Measurements from ENCODE around the gene ITGB1. TPM values are rescaled to one million over a fixed set of nuclear protein-coding genes. Genes with fewer than 3 reads are reported as not detected.
A peak's percentile ranks its signal among the peaks of the same experiment; 100 is the strongest.

ITGB1 gene
- polyA plus RNA-seq, 1 of the 3 experiments (the other 2 are of a cell fraction), result 666 TPM

DNA sequence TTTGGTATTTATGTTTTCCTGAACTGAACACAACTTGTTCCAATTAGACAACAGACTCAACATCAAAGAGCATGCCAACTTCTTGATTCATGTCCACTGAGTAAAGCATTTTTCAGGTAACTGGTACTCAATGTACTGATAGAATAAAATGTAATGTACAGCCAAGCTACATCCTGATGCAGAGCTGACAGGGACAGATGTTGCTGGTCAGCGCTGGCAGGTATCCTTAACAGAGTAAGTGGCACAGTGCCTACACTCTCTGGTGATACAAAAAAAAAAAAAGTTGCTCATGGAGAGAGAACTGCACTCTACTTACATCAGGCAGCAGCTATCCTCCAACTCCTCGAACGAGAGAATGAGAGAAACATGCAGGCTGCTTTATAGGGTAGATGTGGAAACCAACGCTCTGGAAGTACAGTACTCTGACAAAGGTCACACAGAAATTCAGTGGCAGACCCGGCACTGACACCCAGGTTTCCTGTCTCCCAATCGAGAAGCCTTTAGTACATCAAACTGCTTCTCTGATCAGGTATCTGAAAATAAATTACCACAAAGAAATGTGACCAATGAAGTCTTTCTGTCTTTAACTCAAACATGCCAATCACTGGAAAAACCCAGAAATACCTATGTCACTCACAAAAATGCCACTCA, 4.6 kb downstream of the ITGB1 start:
- peak overlapping the region in 1 of 2 experiments; percentile 4; a peak in 1 of 4 replicates for H3K4me3 ChIP-seq (ENCODE audit: low read depth in 2 of 2, low read length in 1 of 2)
- no peak overlapping the region for H3K9ac ChIP-seq
- no peaks in the 10 kb centered on the region for H3K27me3 ChIP-seq (ENCODE audit: insufficient read depth)
- H3K9me3 ChIP-seq, result no peaks in the 10 kb centered on the region
- TF ChIP-seq GABPA (IDR thresholded peaks at IDR 0.05; ENCODE audit: low read depth) (no peak), SIN3A (IDR thresholded peaks at IDR 0.05; ENCODE audit: borderline replicate concordance, low read depth, low read length) (no peak), TEAD4 (IDR thresholded peaks at IDR 0.05; ENCODE audit: borderline replicate concordance, insufficient read depth) (no peak), MEF2A (IDR thresholded peaks at IDR 0.05; ENCODE audit: borderline replicate concordance, low read depth) (no peak), FOXJ3 (CRISPR knock-in tag; IDR thresholded peaks at IDR 0.05) (no peak)
- TF ChIP-seq, protein P1, sequence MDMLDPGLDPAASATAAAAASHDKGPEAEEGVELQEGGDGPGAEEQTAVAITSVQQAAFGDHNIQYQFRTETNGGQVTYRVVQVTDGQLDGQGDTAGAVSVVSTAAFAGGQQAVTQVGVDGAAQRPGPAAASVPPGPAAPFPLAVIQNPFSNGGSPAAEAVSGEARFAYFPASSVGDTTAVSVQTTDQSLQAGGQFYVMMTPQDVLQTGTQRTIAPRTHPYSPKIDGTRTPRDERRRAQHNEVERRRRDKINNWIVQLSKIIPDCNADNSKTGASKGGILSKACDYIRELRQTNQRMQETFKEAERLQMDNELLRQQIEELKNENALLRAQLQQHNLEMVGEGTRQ (IDR thresholded peaks at IDR 0.05; ENCODE audit: borderline replicate concordance, low read depth, low read length), result no peak
- TF ChIP-seq, protein P2, sequence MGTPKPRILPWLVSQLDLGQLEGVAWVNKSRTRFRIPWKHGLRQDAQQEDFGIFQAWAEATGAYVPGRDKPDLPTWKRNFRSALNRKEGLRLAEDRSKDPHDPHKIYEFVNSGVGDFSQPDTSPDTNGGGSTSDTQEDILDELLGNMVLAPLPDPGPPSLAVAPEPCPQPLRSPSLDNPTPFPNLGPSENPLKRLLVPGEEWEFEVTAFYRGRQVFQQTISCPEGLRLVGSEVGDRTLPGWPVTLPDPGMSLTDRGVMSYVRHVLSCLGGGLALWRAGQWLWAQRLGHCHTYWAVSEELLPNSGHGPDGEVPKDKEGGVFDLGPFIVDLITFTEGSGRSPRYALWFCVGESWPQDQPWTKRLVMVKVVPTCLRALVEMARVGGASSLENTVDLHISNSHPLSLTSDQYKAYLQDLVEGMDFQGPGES (IDR thresholded peaks at IDR 0.05; ENCODE audit: low read depth, low read length), result no peak
- TF ChIP-seq, protein P3, sequence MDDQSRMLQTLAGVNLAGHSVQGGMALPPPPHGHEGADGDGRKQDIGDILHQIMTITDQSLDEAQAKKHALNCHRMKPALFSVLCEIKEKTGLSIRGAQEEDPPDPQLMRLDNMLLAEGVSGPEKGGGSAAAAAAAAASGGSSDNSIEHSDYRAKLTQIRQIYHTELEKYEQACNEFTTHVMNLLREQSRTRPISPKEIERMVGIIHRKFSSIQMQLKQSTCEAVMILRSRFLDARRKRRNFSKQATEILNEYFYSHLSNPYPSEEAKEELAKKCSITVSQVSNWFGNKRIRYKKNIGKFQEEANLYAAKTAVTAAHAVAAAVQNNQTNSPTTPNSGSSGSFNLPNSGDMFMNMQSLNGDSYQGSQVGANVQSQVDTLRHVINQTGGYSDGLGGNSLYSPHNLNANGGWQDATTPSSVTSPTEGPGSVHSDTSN (IDR thresholded peaks at IDR 0.05), result 0 out of 2 replicates have a peak, but pooled peaks have one; percentile 8
- TF ChIP-seq, protein P4, sequence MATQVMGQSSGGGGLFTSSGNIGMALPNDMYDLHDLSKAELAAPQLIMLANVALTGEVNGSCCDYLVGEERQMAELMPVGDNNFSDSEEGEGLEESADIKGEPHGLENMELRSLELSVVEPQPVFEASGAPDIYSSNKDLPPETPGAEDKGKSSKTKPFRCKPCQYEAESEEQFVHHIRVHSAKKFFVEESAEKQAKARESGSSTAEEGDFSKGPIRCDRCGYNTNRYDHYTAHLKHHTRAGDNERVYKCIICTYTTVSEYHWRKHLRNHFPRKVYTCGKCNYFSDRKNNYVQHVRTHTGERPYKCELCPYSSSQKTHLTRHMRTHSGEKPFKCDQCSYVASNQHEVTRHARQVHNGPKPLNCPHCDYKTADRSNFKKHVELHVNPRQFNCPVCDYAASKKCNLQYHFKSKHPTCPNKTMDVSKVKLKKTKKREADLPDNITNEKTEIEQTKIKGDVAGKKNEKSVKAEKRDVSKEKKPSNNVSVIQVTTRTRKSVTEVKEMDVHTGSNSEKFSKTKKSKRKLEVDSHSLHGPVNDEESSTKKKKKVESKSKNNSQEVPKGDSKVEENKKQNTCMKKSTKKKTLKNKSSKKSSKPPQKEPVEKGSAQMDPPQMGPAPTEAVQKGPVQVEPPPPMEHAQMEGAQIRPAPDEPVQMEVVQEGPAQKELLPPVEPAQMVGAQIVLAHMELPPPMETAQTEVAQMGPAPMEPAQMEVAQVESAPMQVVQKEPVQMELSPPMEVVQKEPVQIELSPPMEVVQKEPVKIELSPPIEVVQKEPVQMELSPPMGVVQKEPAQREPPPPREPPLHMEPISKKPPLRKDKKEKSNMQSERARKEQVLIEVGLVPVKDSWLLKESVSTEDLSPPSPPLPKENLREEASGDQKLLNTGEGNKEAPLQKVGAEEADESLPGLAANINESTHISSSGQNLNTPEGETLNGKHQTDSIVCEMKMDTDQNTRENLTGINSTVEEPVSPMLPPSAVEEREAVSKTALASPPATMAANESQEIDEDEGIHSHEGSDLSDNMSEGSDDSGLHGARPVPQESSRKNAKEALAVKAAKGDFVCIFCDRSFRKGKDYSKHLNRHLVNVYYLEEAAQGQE (IDR thresholded peaks at IDR 0.05; ENCODE audit: low read depth, low read length), result 0 out of 2 replicates have a peak, but pooled peaks have one; percentile 40
- H3K9me2 ChIP-seq, result no peaks in the 10 kb centered on the region
- H3K27ac ChIP-seq (ENCODE audit: low read depth in 2 of 2, low read length in 1 of 2), result peak overlapping the region in 1 of 2 experiments; percentile 10; a peak in 1 of 4 replicates
- H3K4me1 ChIP-seq (ENCODE audit: control insufficient read depth in 1 of 2, insufficient read depth in 2 of 2, low read depth in 1 of 2, low read length in 1 of 2), result peaks cover 31 to 37% of the 10 kb centered on the region in 2 experiments; a peak in 3 of 4 replicates
- peaks cover 15 to 27% of the 10 kb centered on the region in 2 experiments for H3K36me3 ChIP-seq (replicated peaks in 1 of 2; ENCODE audit: control insufficient read depth in 1 of 2, insufficient read depth in 2 of 2, low read length in 1 of 2)
- ChIA-PET CTCF (interaction anchor here (1.4 kb wide), 1 partner anchor 30 kb away, joined by 3 read pairs; no protein-coding TSS in a partner anchor), POLR2A (interaction anchor here (1.5 kb wide), 1 partner anchor 27 kb away, joined by 4 read pairs; no protein-coding TSS in a partner anchor)
- H3K4me2 ChIP-seq, result peak overlapping the region; percentile 78
- H3K79me2 ChIP-seq (ENCODE audit: insufficient read depth), result peaks cover 93% of the 10 kb centered on the region
- WGBS (ENCODE audit: low lambda C conversion rate), result 63% methylated on average over 6 of the region's 6 CpGs
- H4K20me1 ChIP-seq (ENCODE audit: insufficient read depth), result peaks cover 92% of the 10 kb centered on the region
- H2AFZ ChIP-seq (ENCODE audit: low read depth), result no peak overlapping the region
- H3F3A ChIP-seq (replicated peaks; ENCODE audit: insufficient read depth), result peaks cover 27% of the 10 kb centered on the region
- DNase-seq, result no peak
